H9 (cell line): ENCODE data around the gene ADGRF1. TPM values are rescaled to one million over a fixed set of nuclear protein-coding genes. Genes with fewer than 3 reads are reported as not detected.

Source experiments
- DNase-seq: peaks from one replicate; pipeline ENCODE4 v3.0.0-alpha.2; 2017
- H2AFZ ChIP-seq: one replicate; pipeline ENCODE4 v1.6.1; 2013; ENCODE audit warnings: mild to moderate bottlenecking, low read length, control low read depth, moderate library complexity
- H2AK5ac ChIP-seq: 2 replicates; pipeline ENCODE4 v1.6.1; 2013; ENCODE audit warnings: low read length, control low read depth, mixed read lengths; ENCODE audit not compliant: insufficient read length
- H2BK120ac ChIP-seq: one replicate; pipeline ENCODE4 v1.6.1; 2013; ENCODE audit warnings: low read depth, mild to moderate bottlenecking, low read length, control low read depth, inconsistent platforms; ENCODE audit not compliant: poor library complexity, severe bottlenecking
- H2BK12ac ChIP-seq: 2 replicates; pipeline ENCODE4 v1.6.1; 2013; ENCODE audit warnings: low read length, control low read depth, mixed read lengths, low read depth; ENCODE audit not compliant: insufficient read length
- H2BK15ac ChIP-seq: 2 replicates; pipeline ENCODE4 v1.6.1; 2013; ENCODE audit warnings: low read depth, low read length, control low read depth
- H2BK20ac ChIP-seq: one replicate; pipeline ENCODE4 v1.6.1; 2013; ENCODE audit warnings: low read depth, mild to moderate bottlenecking, low read length, control low read depth, inconsistent platforms; ENCODE audit not compliant: poor library complexity, severe bottlenecking
- H2BK5ac ChIP-seq: 2 replicates; pipeline ENCODE4 v1.6.1; 2013; ENCODE audit warnings: low read length, control low read depth, mixed read lengths; ENCODE audit not compliant: insufficient read length
- H3K14ac ChIP-seq: 2 replicates; pipeline ENCODE4 v1.6.1; 2013; ENCODE audit warnings: low read length, control low read depth; ENCODE audit not compliant: insufficient read depth
- H3K18ac ChIP-seq: 2 replicates; pipeline ENCODE4 v1.6.1; 2013; ENCODE audit warnings: low read depth, mild to moderate bottlenecking, mixed read lengths, low read length, control low read depth; ENCODE audit not compliant: insufficient read length
- H3K23ac ChIP-seq: 2 replicates; pipeline ENCODE4 v1.6.1; 2013; ENCODE audit warnings: low read length, control low read depth, mixed read lengths, low read depth; ENCODE audit not compliant: insufficient read length
- H3K23me2 ChIP-seq: 2 replicates; pipeline ENCODE4 v1.6.1; 2013; ENCODE audit warnings: low read depth, mild to moderate bottlenecking, mixed read lengths, low read length, control low read depth; ENCODE audit not compliant: insufficient read length, poor library complexity, severe bottlenecking
- H3K27ac ChIP-seq: 2 replicates; pipeline ENCODE4 v1.5.1; 2013; ENCODE audit warnings: low read length, control low read depth, mixed read lengths, low read depth; ENCODE audit not compliant: insufficient read length
- H3K27me3 ChIP-seq: 2 replicates; pipeline ENCODE4 v1.6.1; 2013; ENCODE audit warnings: low read length, control low read depth, inconsistent platforms; ENCODE audit not compliant: insufficient read depth
- H3K4ac ChIP-seq: 2 replicates; pipeline ENCODE4 v1.6.1; 2013; ENCODE audit warnings: low read depth, mild to moderate bottlenecking, control low read depth, inconsistent platforms, low read length, moderate library complexity
- H3K4me1 ChIP-seq: 2 replicates; pipeline ENCODE4 v1.6.1; 2013; ENCODE audit warnings: low read length, control low read depth, inconsistent platforms; ENCODE audit not compliant: insufficient read depth
- H3K4me2 ChIP-seq: 2 replicates; pipeline ENCODE4 v1.6.1; 2013; ENCODE audit warnings: low read length, control low read depth, mixed read lengths; ENCODE audit not compliant: insufficient read length, insufficient read depth
- H3K56ac ChIP-seq: 2 replicates; pipeline ENCODE4 v1.6.1; 2013; ENCODE audit warnings: low read depth, mild to moderate bottlenecking, mixed read lengths, low read length, control low read depth; ENCODE audit not compliant: insufficient read length
- H3K79me1 ChIP-seq: 2 replicates; pipeline ENCODE4 v1.6.1; 2013; ENCODE audit warnings: low read depth, mild to moderate bottlenecking, moderate library complexity, low read length, control low read depth, inconsistent platforms; ENCODE audit not compliant: insufficient read depth, poor library complexity, severe bottlenecking
- H3K79me2 ChIP-seq: 2 replicates; pipeline ENCODE4 v1.6.1; 2013; ENCODE audit warnings: low read length, control low read depth, inconsistent platforms; ENCODE audit not compliant: insufficient read depth
- H3K9ac ChIP-seq: 2 replicates; pipeline ENCODE4 v1.6.1; 2013; ENCODE audit warnings: low read length, control low read depth, mixed read lengths; ENCODE audit not compliant: insufficient read length; ENCODE audit errors: extremely low read depth
- H3K9me3 ChIP-seq: one replicate; pipeline ENCODE4 v1.6.1; 2013; ENCODE audit warnings: low read depth, low read length, inconsistent platforms; ENCODE audit not compliant: control insufficient read depth
- H3T11ph ChIP-seq: one replicate; pipeline ENCODE4 v1.6.1; 2013; ENCODE audit warnings: mild to moderate bottlenecking, low read length, control low read depth, inconsistent platforms
- H4K20me1 ChIP-seq: one replicate; pipeline ENCODE4 v1.6.1; 2013; ENCODE audit not compliant: control insufficient read depth, insufficient read length, insufficient read depth
- H4K5ac ChIP-seq: 2 replicates; pipeline ENCODE4 v1.6.1; 2013; ENCODE audit warnings: low read depth, mild to moderate bottlenecking, mixed read lengths, low read length, control low read depth; ENCODE audit not compliant: insufficient read length
- H4K8ac ChIP-seq: replicated peaks from 2 replicates; pipeline ENCODE4 v1.6.1; 2013; ENCODE audit warnings: low read length, control low read depth, mixed read lengths, low read depth; ENCODE audit not compliant: insufficient read length
- H4K91ac ChIP-seq: 2 replicates; pipeline ENCODE4 v1.6.1; 2013; ENCODE audit warnings: low read depth, mild to moderate bottlenecking, moderate library complexity, mixed read lengths, low read length, control low read depth; ENCODE audit not compliant: insufficient read length
- H3K27ac Mint-ChIP-seq, 3 experiments: 2 replicates in 2 of 3; 3 replicates in 1 of 3; pipeline ENCODE4 v1.8.0; 2020 to 2021; ENCODE audit warnings: mixed read lengths in 3 of 3, mild to moderate bottlenecking in 1 of 3, moderate library complexity in 1 of 3
- H3K27me3 Mint-ChIP-seq: 2 replicates; pipeline ENCODE4 v1.8.0; 2021; ENCODE audit warnings: low read depth, mild to moderate bottlenecking, moderate library complexity, mixed read lengths
- H3K36me3 Mint-ChIP-seq, 3 experiments: 2 replicates in 2 of 3; 3 replicates in 1 of 3; pipeline ENCODE4 v1.8.0; 2020 to 2021; ENCODE audit warnings: low read depth in 3 of 3, mixed read lengths in 3 of 3; ENCODE audit not compliant: insufficient read depth in 1 of 3
- H3K4me1 Mint-ChIP-seq, 2 experiments: 2 replicates each; pipeline ENCODE4 v1.8.0; 2020; ENCODE audit warnings: mixed read lengths in 2 of 2
- H3K4me3 Mint-ChIP-seq, 2 experiments: 2 replicates in 1 of 2; 3 replicates in 1 of 2; pipeline ENCODE4 v1.8.0; 2020 to 2021; ENCODE audit warnings: mild to moderate bottlenecking in 2 of 2, mixed read lengths in 2 of 2, moderate library complexity in 1 of 2
- H3K9me3 Mint-ChIP-seq, 2 experiments: 2 replicates in 1 of 2; 3 replicates in 1 of 2; pipeline ENCODE4 v1.8.0; 2020; ENCODE audit warnings: mild to moderate bottlenecking in 2 of 2, mixed read lengths in 2 of 2, moderate library complexity in 1 of 2
- WGBS: extraction: QIAGEN DNeasy Blood & Tissue Kit; methylation state at CpG from one replicate; pipeline ENCODE4 v1.1.7; 2013; ENCODE audit warnings: missing lambda C conversion rate, low lambda C conversion rate, mixed read lengths; ENCODE audit not compliant: insufficient read length; ENCODE audit errors: extremely low coverage; 5-methylcytosine and 5-hydroxymethylcytosine counted together
- total RNA-seq: library from RNA; stranded (reverse); gene quantifications from 2 replicates; pipeline ENCODE4 v1.2.1, GENCODE V29; 2021
- TF ChIP-seq, protein P1 (sequence below): fragments of 200-600 bp; sonication (generic); conservative IDR thresholded peaks from 3 replicates; pipeline ENCODE4 v1.8.0; 2021; ENCODE audit warnings: antibody characterized with exemption, mild to moderate bottlenecking

The ADGRF1 gene
- total RNA-seq, 1 experiment from 2014 or later: not detected

DNA sequence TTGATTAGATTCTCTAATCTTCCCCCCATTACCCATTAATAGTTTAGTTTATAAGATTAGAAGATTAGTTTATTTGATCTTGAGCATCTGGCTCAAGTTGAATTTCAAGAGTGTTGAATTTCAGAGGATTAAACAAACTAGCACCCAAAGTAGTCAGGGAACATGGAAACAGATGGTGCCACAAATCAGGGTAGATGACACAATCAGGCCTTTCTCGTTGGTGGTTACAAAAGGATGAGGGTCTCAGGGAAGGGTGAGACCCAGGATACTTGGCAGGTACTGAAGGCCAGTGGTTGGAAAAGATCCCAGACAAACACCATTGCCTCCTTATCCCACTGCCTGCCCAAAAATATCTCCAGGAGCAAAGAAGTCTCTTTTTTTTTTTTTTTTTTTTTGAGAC is 29.5 kb upstream of the ADGRF1 start:
- Histone ChIP-seq H3K79me2 (no peaks in the 10 kb centered on the region), H3K18ac (no peak overlapping the region), H3K23ac (no peak overlapping the region), H3K4me2 (no peak overlapping the region), H3K27ac (no peak overlapping the region), H2BK15ac (no peak overlapping the region), H2BK120ac (no peak overlapping the region), H2BK5ac (no peak overlapping the region), H4K8ac (no peak overlapping the region), H4K91ac (no peak overlapping the region), H2AK5ac (no peak overlapping the region), H3T11ph (no peak overlapping the region), H3K4me1 (no peaks in the 10 kb centered on the region), H3K23me2 (no peaks in the 10 kb centered on the region), H2BK12ac (no peak overlapping the region), H3K4ac (no peak overlapping the region), H3K9ac (no peak overlapping the region), H3K14ac (no peak overlapping the region), H4K20me1 (no peaks in the 10 kb centered on the region), H3K79me1 (no peaks in the 10 kb centered on the region), H4K5ac (no peak overlapping the region), H2AFZ (no peak overlapping the region), H2BK20ac (no peak overlapping the region), H3K27me3 (no peaks in the 10 kb centered on the region), H3K9me3 (no peaks in the 10 kb centered on the region), H3K56ac (no peak overlapping the region)
- WGBS: no CpG with 5 or more reads among the region's 1 CpG
- Mint-ChIP-seq H3K4me3 (no peak overlapping the region), H3K36me3 (peaks cover 0 to 2% (median 2%) of the 10 kb centered on the region in 3 experiments; a peak in 5 of 7 replicates), H3K9me3 (peaks cover 1 to 2% of the 10 kb centered on the region in 2 experiments; a peak in 3 of 5 replicates), H3K27me3 (no peaks in the 10 kb centered on the region), H3K27ac (no peak overlapping the region), H3K4me1 (peaks cover 3 to 6% of the 10 kb centered on the region in 2 experiments; a peak in 3 of 4 replicates)
- no peak for DNase-seq
- TF ChIP-seq, protein P1, sequence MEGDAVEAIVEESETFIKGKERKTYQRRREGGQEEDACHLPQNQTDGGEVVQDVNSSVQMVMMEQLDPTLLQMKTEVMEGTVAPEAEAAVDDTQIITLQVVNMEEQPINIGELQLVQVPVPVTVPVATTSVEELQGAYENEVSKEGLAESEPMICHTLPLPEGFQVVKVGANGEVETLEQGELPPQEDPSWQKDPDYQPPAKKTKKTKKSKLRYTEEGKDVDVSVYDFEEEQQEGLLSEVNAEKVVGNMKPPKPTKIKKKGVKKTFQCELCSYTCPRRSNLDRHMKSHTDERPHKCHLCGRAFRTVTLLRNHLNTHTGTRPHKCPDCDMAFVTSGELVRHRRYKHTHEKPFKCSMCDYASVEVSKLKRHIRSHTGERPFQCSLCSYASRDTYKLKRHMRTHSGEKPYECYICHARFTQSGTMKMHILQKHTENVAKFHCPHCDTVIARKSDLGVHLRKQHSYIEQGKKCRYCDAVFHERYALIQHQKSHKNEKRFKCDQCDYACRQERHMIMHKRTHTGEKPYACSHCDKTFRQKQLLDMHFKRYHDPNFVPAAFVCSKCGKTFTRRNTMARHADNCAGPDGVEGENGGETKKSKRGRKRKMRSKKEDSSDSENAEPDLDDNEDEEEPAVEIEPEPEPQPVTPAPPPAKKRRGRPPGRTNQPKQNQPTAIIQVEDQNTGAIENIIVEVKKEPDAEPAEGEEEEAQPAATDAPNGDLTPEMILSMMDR: no peak
